GM12878 (cell line): ENCODE results near the gene ST6GALNAC3. TPM values are rescaled to one million over a fixed set of nuclear protein-coding genes. Genes with fewer than 3 reads are reported as not detected.

Experiments used
- ATAC-seq: fragments of 200-7000 bp; cut with Tn5 transposase; 3 replicates; pipeline ENCODE4 v1.9.1; 2020; ENCODE audit warnings: mild to moderate bottlenecking, moderate library complexity
- BruUV-seq: library from RNA; stranded (reverse); fragments of 400-500 nt; replicated peaks from 2 replicates; lab custom pipeline; 2021; lab: Mats Ljungman, UMichigan
- CTCF ChIA-PET: fragments of 300-600 bp; sonication (Branson Sonifier 250); formaldehyde crosslinking; extraction: SDS; loops from one replicate; lab custom pipeline; 2021; ENCODE audit warnings: inconsistent platforms; lab: Yijun Ruan, JAX
- POLR2A ChIA-PET: fragments of 350-600 bp; formaldehyde crosslinking; extraction: SDS; loops from one replicate; lab custom pipeline; 2021; ENCODE audit warnings: inconsistent platforms; lab: Charles Lee
- RAD21 ChIA-PET: fragments of 300-600 bp; sonication (Branson Sonifier 250); formaldehyde crosslinking; loops from one replicate; lab custom pipeline; 2023; ENCODE audit warnings: antibody characterized with exemption; ENCODE audit not compliant: unreplicated experiment; lab: Charles Lee
- SMC1A ChIA-PET: fragments of 300-600 bp; sonication (Branson Sonifier 250); formaldehyde crosslinking; loops from one replicate; lab custom pipeline; 2023; ENCODE audit not compliant: unreplicated experiment, uncharacterized antibody; lab: Charles Lee
- DNase-seq: peaks from one replicate; pipeline ENCODE4 v3.0.0-alpha.2; 2011; ENCODE audit warnings: low read depth, low spot score
- FAIRE-seq: peaks from 3 replicates; lab custom pipeline; 2011; peaks lifted over from hg19 to GRCh38; lab: Jason Lieb, UNC
- H2AFZ ChIP-seq: 2 replicates; pipeline ENCODE4 v1.6.0; 2011; ENCODE audit warnings: low read depth, low read length, control low read depth; ENCODE audit not compliant: control insufficient read depth
- H3K27ac ChIP-seq: 2 replicates; pipeline ENCODE4 v1.5.1; 2011; ENCODE audit warnings: control low read depth; ENCODE audit not compliant: control insufficient read depth, insufficient read depth
- H3K27me3 ChIP-seq, 2 experiments: replicated peaks in 1 of 2; 2 replicates each; pipeline versions ENCODE4 v1.6.0 to v1.6.1; 2011; ENCODE audit warnings: low read length in 1 of 2; ENCODE audit not compliant: control insufficient read depth in 2 of 2, insufficient read depth in 2 of 2
- H3K36me3 ChIP-seq, 2 experiments: 2 replicates each; pipeline ENCODE4 v1.5.1; 2011; ENCODE audit warnings: low read length in 1 of 2; ENCODE audit not compliant: control insufficient read depth in 2 of 2, insufficient read depth in 2 of 2
- H3K4me1 ChIP-seq: 2 replicates; pipeline ENCODE4 v1.6.1; 2011; ENCODE audit warnings: mild to moderate bottlenecking, low read length, moderate library complexity, mixed read lengths; ENCODE audit not compliant: control insufficient read depth, insufficient read depth
- H3K4me2 ChIP-seq: 2 replicates; pipeline ENCODE4 v1.6.0; 2011; ENCODE audit warnings: control low read depth; ENCODE audit not compliant: control insufficient read depth, insufficient read depth
- H3K4me3 ChIP-seq: fragments of 200-600 bp; sonication (generic); 2 replicates; pipeline ENCODE4 v1.5.1; 2016
- H3K79me2 ChIP-seq: 2 replicates; pipeline ENCODE4 v1.6.0; 2011; ENCODE audit warnings: low read length; ENCODE audit not compliant: control insufficient read depth, insufficient read depth
- H3K9ac ChIP-seq: 2 replicates; pipeline ENCODE4 v1.8.0; 2011; ENCODE audit warnings: low read length, control low read depth, mixed read lengths; ENCODE audit not compliant: control insufficient read depth, insufficient read depth
- H3K9me3 ChIP-seq: replicated peaks from 3 replicates; pipeline ENCODE4 v1.5.1; 2011; ENCODE audit warnings: mild to moderate bottlenecking, low read length; ENCODE audit not compliant: control insufficient read depth, insufficient read depth
- H4K20me1 ChIP-seq: 2 replicates; pipeline ENCODE4 v1.6.0; 2011; ENCODE audit not compliant: control insufficient read depth, insufficient read depth
- BCLAF1 ChIP-seq: fragments of 450-650 bp; IDR thresholded peaks from 2 replicates; pipeline ENCODE4 v1.6.1; 2017; ENCODE audit warnings: antibody characterized with exemption, mild to moderate bottlenecking, moderate library complexity
- BMI1 ChIP-seq: fragments of 450-650 bp; IDR thresholded peaks from 2 replicates; pipeline ENCODE4 v1.6.1; 2016; ENCODE audit warnings: mild to moderate bottlenecking, moderate library complexity, borderline replicate concordance
- BRCA1 ChIP-seq: IDR thresholded peaks from 2 replicates; pipeline ENCODE4 v1.6.1; 2011; ENCODE audit warnings: low read depth, low read length, improper control_type of control experiment
- CHD2 ChIP-seq: IDR thresholded peaks from 2 replicates; pipeline ENCODE4 v1.6.1; 2011; ENCODE audit warnings: low read depth, low read length, improper control_type of control experiment, borderline replicate concordance
- FOS ChIP-seq: IDR thresholded peaks from 3 replicates; pipeline ENCODE4 v1.6.1; 2011; ENCODE audit warnings: borderline replicate concordance; ENCODE audit not compliant: insufficient read length; ENCODE audit errors: extremely low read depth
- FOXK2 ChIP-seq: fragments of 450-650 bp; IDR thresholded peaks from 2 replicates; pipeline ENCODE4 v1.6.1; 2017; ENCODE audit warnings: mild to moderate bottlenecking, moderate library complexity
- FOXM1 ChIP-seq: IDR thresholded peaks from 2 replicates; pipeline ENCODE4 v1.6.1; 2012; ENCODE audit warnings: low read depth, mild to moderate bottlenecking, inconsistent platforms, low read length, moderate library complexity
- HDAC2 ChIP-seq: fragments of 200-600 bp; sonication (generic); IDR thresholded peaks from 2 replicates; pipeline ENCODE4 v1.6.1; 2017
- KAT2A ChIP-seq: conservative IDR thresholded peaks from 2 replicates; pipeline ENCODE4 v1.6.1; 2011; ENCODE audit warnings: low read depth, low read length; ENCODE audit not compliant: control insufficient read depth
- KDM1A ChIP-seq: fragments of 200-600 bp; sonication (generic); IDR thresholded peaks from 2 replicates; pipeline ENCODE4 v1.6.1; 2016; ENCODE audit warnings: borderline replicate concordance
- MAX ChIP-seq: IDR thresholded peaks from 2 replicates; pipeline ENCODE4 v1.6.1; 2012; ENCODE audit warnings: low read depth, low read length, improper control_type of control experiment
- SIN3A ChIP-seq: IDR thresholded peaks from 2 replicates; pipeline ENCODE4 v1.6.1; 2012; ENCODE audit warnings: low read depth, low read length, improper control_type of control experiment
- SMAD1 ChIP-seq: fragments of 450-650 bp; IDR thresholded peaks from 2 replicates; pipeline ENCODE4 v1.6.1; 2018; ENCODE audit warnings: mild to moderate bottlenecking, low read depth; ENCODE audit not compliant: partially characterized antibody
- TCF7 ChIP-seq: IDR thresholded peaks from 2 replicates; pipeline ENCODE4 v1.6.1; 2014; ENCODE audit warnings: antibody characterized with exemption, borderline replicate concordance
- USF2 ChIP-seq: IDR thresholded peaks from 2 replicates; pipeline ENCODE4 v1.6.1; 2011; ENCODE audit warnings: low read depth, low read length, improper control_type of control experiment, borderline replicate concordance
- WRNIP1 ChIP-seq: IDR thresholded peaks from 2 replicates; pipeline ENCODE4 v1.6.1; 2011; ENCODE audit warnings: low read depth, low read length, improper control_type of control experiment, borderline replicate concordance
- YY1 ChIP-seq: IDR thresholded peaks from 2 replicates; pipeline ENCODE4 v1.6.1; 2011; ENCODE audit warnings: low read depth, mild to moderate bottlenecking, low read length
- WGBS: methylation state at CpG from one replicate; pipeline ENCODE4 v1.1.6; 2016; ENCODE audit warnings: low lambda C conversion rate; ENCODE audit not compliant: insufficient replicate concordance, insufficient coverage; ENCODE audit errors: missing lambda C conversion rate; 5-methylcytosine and 5-hydroxymethylcytosine counted together
- in situ Hi-C: fragments of 300-500 bp; cut with MboI; formaldehyde crosslinking; loops from 9 replicates; pipeline ENCODE4 v1.14.3; 2018; ENCODE audit warnings: mixed read lengths
- intact Hi-C: fragments of 100-400 bp; cut with micrococcal nuclease; formaldehyde crosslinking; loops from one replicate; pipeline ENCODE4 v1.14.2; 2022; ENCODE audit not compliant: unreplicated experiment
- polyA plus RNA-seq, 11 experiments: library from polyadenylated mRNA; depleted of rRNA in 4 of 11; unstranded in 6 of 11; stranded (reverse) in 5 of 11; fragments of >200 nt; fragmentation: Nextera tagmentation in 4 of 11; fragmentation: Illumina TruSeq in 1 of 11; extraction: Ambion mirVana in 4 of 11; extraction: Trizol in 1 of 11; gene quantifications; 1 replicate in 1 of 11; 2 replicates in 10 of 11; pipeline versions ENCODE4 v1.2.1 to v1.2.3, GENCODE V29; 2011 to 2016; ENCODE audit warnings: inconsistent platforms in 2 of 11, missing spikeins in 2 of 11, low read depth in 1 of 11
- total RNA-seq, 4 experiments: library from RNA; depleted of rRNA in 3 of 4; stranded (reverse); fragments of >200 nt in 3 of 4; fragmentation: Illumina TruSeq in 1 of 4; extraction: Trizol in 1 of 4; gene quantifications; 2 replicates each; pipeline versions ENCODE4 v1.2.1 to v1.2.3, GENCODE V29; 2013 to 2021

Gene ST6GALNAC3
- total and polyA plus RNA-seq, 10 of the 15 experiments (the other 5 are each of a cell fraction or from before 2014, with no cell fraction given) = 0.04 to 0.68 (median 0.18) TPM; not detected in 3

GRCh38 chr1:76185207-76185606, 110.7 kb downstream of the ST6GALNAC3 start (continued):
- TF ChIP-seq SMAD1 (no peak), KAT2A (no peak), WRNIP1 (no peak), TCF7 (no peak)

- intact Hi-C loops (no loop called here), in situ Hi-C loops (no loop called here)
- FAIRE-seq = no peak
- no peaks in the 10 kb centered on the region for H3K79me2 ChIP-seq
- H3K9me3 ChIP-seq = no peaks in the 10 kb centered on the region
- peaks cover 4% of the 10 kb centered on the region; the same call in 1 of the 2 replicates for H3K4me1 ChIP-seq
- no peak overlapping the region for H3K9ac ChIP-seq
- no peaks in the 10 kb centered on the region for H4K20me1 ChIP-seq
- no peaks in the 10 kb centered on the region for H3K36me3 ChIP-seq
- H3K27ac ChIP-seq = no peak overlapping the region
- ChIA-PET POLR2A (no interaction called here), RAD21 (no interaction called here), SMC1A (no interaction called here), CTCF (no interaction called here)
- WGBS = 14% methylated on average over 6 of the region's 6 CpGs
- no peak overlapping the region for H2AFZ ChIP-seq
- no peak overlapping the region for H3K4me2 ChIP-seq
- H3K4me3 ChIP-seq = no peak overlapping the region
- no TSS peak for BruUV-seq
- H3K27me3 ChIP-seq = no peaks in the 10 kb centered on the region; a peak in 1 of 4 replicates
- ATAC-seq = no peak
- no peak for DNase-seq
- TF ChIP-seq FOS = no peak
- TF ChIP-seq BRCA1 = no peak
- no peak for TF ChIP-seq MAX
- no peak for TF ChIP-seq BCLAF1
- no peak for TF ChIP-seq YY1
- TF ChIP-seq FOXK2 = no peak
- TF ChIP-seq SIN3A = no peak
- TF ChIP-seq USF2 = no peak
- TF ChIP-seq KDM1A = no peak
- no peak for TF ChIP-seq BMI1
- TF ChIP-seq SMAD1 = no peak
- no peak for TF ChIP-seq CHD2
- no peak for TF ChIP-seq HDAC2
- TF ChIP-seq FOXM1 = no peak
Measured at GRCh38 chr1:76186554-76187170, 112.1 kb downstream of the ST6GALNAC3 start.
